ENCODE results near the gene APBB1IP.
"Not testable (repeated sequence)": the region's sequence is repeated elsewhere in the genome, so short reads cannot be mapped to it uniquely, and the experiment has no call there.

Gene APBB1IP

GRCh38 chr10:26567351-26567721 lies 129.2 kb downstream of the APBB1IP start:
- no peak for DNase-seq

GRCh38 chr10:26571655-26572054 lies 133.5 kb downstream of the APBB1IP start:
- DNase-seq, result no peak

DNA sequence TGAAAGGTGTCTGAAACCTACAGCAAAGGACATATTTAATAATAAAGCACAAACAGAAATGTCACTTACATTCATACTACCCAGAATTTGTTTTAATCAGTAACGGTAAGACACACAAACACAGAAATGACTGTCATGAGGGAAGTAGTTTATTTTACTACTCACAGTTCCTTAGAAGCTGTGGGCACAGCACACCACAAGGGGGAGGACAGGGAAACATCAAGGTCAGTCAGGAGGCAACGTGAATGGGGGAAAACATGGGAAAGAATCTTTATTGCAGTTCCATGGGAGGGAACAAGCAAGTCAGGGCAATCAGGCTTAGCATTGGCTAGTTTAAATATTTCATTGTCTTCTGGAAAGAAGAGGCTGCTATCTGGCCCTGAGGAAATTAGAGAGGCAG lies 135.5 kb downstream of the APBB1IP start:
- DNase-seq, result no peak

GRCh38 chr10:26574783-26575182 lies 136.6 kb downstream of the APBB1IP start:
- DNase-seq, result no peak

DNA sequence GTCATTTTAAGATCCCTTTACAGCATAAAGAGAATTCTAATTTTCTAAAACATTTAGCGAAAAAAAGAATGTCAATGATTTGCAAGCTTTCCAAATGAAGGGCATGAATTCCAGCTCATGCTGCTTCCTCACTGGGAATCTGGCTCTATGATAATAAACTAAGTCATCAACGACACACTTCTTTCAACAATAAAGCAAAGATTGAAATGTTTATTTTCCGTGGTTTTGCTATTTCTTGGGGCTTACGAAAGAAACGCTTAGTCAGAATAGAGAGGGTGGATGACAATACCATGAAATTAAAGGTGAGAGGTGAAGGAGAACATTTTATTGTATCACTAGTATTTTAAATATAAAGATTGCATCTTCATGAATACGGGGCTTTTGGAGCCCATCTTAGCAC lies 140.2 kb downstream of the APBB1IP start:
- DNase-seq, result not testable (repeated sequence)

- no peak for DNase-seq
These were observed 141.3 kb downstream of the APBB1IP start for GRCh38 chr10:26579256-26580063.

- no peak for DNase-seq
These were observed 148.1 kb downstream of the APBB1IP start for GRCh38 chr10:26586211-26586610.

DNA sequence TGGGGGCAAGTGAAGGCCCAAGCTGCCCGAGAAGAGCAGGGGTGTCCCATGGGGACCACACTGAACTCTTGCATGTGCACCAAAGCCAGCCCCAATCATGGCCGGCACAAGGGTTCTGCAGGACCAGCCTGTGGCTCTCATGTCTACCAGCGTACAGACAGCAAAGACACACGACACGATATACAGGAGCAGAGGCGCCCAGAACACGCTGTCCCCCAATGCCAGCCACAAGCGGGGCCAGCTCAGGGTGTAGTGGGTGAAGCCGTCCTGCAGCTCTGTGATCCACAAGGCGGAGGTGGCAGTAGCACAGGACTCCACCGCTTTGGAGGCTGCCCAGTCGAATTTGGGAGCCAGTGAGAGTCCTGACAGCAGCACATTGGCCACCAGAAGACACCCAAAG lies 150.5 kb downstream of the APBB1IP start:
- DNase-seq, result no peak

GRCh38 chr10:26589813-26590212 lies 151.7 kb downstream of the APBB1IP start:
- not testable (repeated sequence) for DNase-seq

DNA sequence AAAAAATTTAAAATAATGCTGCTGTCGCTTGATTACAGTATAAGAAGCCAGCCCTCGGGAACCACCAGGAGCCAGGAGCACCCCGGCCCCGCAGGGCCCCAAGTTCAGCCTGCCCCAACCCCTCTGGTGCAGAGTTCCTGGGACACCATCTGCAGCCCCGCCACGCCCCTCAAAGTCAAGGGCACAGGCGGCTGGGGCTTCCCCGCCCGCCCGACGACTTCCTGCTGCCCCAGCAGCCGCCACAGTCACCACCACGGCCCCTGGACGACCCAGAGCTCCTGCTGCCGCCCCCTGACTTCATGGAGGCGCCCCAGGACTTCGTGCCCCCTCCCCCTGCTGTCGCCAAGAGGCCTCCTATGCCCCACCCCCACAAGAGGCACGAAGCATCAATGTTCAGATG lies 155.8 kb downstream of the APBB1IP start:
- DNase-seq, result no peak

- not testable (repeated sequence) for DNase-seq
These were observed 165.1 kb downstream of the APBB1IP start for GRCh38 chr10:26603283-26603682.

GRCh38 chr10:26604320-26605093 lies 166.4 kb downstream of the APBB1IP start:
- DNase-seq, result not testable (repeated sequence)

GRCh38 chr10:26606389-26606877 lies 168.3 kb downstream of the APBB1IP start:
- not testable (repeated sequence) for DNase-seq

- no peak for DNase-seq
These were observed 174.2 kb downstream of the APBB1IP start for GRCh38 chr10:26612151-26612915.

All from stimulated activated CD4-positive, alpha-beta T cell treated with anti-CD3 and anti-CD28 coated beads, Interleukin-4, amount 100 ng/mL, for 4 hours (primary cell).